HG03521 (cell line): ENCODE results near the gene MLXIP.
"Not testable (repeated sequence)": the region's sequence is repeated elsewhere in the genome, so short reads cannot be mapped to it uniquely, and the experiment has no call there.

ENCODE experiments used
- ATAC-seq: cut with Tn5 transposase; IDR thresholded peaks from one replicate; pipeline ENCODE4 v1.9.1; 2021; ENCODE audit warnings: mild to moderate bottlenecking, moderate library complexity; ENCODE audit not compliant: unreplicated experiment

Gene MLXIP

DNA sequence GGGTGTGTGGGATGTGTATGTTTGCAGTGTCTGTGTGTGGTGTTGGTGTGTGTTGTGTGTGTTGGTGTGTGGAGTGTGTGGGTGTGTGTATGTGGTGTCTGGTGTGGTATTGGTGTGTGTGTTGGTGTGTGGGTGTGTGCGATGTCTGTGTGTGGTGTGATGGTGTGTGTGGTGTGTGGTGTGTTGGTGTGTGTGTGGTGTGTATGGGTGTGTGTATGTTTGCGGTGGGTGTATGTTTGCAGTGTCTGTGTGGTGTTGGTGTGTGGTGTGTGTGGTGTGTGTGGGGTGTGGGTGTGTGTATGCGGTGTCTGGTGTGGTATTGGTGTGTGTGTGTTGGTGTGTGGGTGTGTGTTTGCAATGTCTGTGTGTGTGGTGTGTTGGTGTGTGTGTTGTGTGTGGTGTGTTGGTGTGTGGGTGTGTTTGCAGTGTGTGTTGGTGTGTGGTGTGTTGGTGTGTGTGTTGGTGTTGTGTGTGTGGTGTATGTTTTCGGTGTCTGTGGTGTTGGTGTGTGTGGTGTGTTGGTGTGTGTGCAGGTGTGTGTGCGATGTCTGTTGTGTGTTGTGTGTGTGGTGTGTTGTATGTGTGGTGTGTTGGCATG lies 15.7 kb downstream of the MLXIP start:
- no peak for ATAC-seq

DNA sequence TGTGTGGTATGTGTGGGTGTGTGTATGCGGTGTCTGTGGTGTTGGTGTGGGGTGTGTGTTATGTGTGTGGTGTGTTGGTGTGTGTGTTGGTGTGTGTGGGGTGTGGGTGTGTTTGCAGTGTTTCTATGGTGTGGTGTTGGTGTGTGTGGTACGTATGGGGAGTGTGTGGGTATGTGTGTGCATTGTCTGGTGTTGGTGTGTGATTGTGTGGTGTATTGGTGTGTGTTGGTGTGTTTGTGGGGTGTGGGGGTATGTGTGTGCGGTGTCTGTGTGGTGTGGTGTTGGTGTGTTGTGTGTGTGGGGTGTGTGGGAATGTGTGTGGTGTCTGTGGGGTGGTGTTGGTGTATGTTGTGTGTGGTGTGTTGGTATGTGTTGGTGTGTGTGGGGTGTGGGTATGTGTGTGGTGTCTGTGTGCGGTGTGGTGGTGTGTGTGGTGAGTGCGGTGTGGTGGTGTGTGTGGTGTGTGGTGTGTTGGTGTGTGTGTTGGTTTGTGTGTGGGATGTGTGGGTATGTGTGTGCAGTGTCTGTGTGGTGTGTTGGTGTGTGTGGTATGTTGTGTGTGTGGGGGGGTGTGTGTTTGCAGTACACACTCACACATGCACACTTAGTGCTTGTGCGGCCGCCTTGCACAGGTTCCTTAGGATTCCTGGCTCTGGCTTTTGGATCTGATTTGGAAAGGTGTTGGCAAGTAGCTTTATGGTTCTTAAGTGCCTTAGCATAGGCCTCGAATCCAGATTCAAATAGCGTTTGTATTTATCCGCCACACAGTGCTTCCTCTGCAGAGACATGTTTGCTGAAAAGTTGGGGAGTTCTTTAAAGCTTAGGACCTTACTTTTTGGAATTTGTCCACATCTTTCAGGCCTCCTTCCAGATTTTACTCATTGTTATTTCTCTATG lies 16.4 kb downstream of the MLXIP start:
- ATAC-seq, result no peak

DNA sequence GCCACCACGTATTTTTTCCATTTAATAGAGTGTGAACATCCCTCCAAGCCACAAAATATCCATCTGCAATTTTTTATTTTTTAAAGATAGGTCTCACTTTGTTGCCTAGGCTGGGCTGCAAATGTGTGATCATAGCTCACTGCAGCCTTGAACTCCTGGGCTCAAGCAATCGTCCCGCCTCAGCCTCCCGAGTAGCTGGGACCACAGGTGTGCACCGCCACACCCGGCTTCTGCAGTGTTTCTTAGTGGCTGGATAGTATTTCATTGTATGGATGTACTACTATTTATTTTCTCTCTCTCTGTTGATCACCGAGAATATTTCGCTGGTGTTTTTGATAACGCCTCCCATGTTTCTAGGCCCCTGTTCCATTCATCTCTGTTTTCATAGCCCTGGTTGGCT lies 17.5 kb downstream of the MLXIP start:
- no peak for ATAC-seq

DNA sequence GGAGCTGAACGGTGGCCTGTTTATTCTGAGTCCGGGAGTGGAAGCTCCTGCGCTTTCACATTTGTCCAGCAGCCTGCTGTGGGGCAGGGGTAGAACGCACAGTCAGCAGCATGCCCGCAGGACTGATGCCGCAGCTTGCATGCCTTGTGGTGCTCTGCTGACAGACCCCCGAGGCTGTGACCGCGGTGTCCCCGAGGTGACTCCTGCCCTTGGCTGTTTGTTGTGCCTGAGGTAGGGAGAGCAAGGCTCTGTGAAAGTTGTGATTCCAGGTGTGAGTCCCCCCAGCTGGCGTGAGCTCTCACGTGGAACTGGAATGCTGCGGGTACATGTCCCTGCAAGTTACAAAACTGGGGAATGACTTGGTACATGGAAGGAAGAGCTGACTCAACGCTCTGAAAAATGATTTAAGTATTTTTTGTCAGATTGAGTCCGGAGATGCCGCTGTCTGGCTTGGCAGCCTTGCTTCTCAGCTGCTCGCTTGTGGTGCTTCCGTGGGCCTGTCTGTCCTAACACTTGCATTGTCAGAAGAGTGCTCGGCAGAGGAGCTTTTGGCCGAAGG lies 18.1 kb downstream of the MLXIP start:
- ATAC-seq, result no peak

DNA sequence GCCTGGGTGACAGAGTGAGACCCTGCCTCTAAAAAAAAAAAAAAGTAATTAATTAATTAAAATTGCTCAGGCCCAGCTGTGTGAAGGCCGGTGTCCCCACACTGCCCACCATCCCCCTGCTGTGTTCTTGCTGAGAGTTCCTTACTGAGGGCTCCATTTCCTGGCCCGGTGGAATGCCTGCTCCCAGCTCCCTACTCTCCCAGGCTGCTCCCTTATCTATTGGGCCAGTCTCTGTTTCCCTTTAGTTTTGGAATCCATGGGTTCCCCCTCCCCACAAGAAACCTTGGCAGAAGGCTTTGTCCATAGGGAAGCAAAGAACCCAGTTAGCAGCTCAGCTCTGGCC lies 19.0 kb downstream of the MLXIP start:
- ATAC-seq, result no peak

DNA sequence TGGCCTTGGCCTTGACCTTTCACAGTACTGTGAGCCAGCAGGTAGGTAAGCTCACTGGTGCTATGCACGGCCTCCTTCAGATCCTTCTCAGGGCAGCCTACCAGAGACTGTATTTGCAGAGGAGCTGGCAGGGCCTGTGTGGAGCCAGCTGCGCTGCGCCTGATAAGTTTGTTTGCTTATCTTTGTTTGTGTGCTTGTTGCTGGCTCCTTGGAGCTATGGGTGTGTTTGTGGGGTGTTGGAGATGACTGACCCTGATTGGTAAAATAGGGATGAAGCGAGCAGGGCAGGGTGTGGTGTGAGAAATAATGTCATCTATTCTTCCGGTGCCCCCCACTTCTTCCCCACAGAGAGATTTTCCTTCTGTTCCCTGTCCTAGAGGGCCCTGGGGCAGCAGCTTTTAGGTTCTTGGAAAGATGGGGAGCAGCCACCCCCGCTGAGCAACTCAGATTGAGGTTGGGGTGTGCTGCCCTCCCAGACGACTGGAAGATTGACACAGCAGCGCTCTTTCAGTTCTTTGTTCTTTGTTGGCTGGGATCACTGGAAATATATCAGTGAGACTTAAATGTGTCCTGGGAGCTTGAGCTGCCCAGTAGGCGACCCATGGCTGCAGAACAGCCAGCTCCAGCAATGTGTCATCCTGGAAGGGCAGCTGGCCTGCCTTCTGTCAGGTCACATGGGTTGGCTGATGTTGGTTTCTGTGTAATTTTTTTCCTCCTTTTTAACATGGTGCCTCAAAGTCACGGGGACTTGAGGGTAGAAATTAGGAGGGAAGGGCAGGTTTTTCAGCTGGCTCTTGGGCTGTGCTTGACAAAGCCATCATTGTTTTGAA lies 19.6 kb downstream of the MLXIP start:
- ATAC-seq, result no peak

DNA sequence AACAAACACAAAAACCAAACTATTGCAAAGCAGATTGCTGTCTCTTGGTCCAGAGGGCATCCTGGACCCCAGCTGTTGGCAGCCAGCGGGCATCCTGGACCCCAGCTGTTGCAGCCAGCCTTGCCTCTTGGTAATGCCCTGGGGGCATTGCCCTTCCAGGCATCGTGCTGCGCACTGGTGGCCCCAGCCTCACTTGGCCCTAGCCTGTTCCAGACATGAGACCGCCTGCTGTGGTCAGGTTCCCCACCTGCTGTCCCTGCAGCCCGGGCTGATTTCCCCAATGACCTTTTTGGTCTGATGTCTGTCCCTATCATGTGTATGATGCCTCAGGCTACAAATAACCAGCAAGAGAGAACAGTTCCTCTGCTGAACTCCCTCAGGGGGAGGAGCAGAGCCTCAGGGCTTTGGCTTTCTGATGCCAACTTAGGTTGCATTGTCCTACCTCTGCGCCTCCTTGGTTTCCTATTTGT lies 20.8 kb downstream of the MLXIP start:
- no peak for ATAC-seq

DNA sequence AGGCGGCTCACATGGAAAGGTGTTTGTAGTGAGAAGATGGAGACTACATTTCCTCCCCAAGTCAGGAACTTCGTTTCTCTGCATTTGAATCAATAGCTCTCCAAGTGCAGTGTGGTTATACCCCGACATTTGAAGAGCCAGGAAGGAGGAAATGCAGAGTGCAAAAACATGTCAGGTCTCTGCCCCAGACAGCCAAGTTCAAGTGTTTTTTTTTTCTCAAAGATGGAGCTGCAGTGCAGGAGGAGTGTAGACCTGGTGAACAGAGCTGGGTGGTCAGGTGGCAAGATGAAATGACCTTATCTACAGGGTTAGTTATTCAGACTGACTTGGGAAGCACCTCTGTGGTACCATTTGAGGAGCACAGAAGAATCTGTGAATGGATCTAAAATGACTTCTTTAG lies 21.3 kb downstream of the MLXIP start:
- ATAC-seq, result no peak

DNA sequence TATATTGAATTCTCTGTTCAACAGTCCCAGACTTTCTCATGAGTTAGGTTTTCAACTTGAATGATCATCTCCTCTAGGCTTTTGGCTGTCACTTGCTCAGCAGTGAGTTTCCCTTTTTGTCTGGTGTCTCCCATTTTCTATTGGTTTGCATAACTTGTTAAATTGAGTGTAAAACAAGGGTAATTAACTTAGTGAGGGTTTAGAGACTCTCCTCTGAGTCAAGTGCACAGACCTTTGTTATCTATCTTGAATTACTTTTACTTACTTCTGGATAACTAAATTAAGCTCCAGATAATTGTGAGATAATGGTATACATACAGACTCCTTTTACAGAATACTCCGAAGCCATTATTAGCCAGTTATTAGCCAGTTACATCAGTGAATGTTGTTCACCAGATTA lies 22.0 kb downstream of the MLXIP start:
- ATAC-seq, result no peak

DNA sequence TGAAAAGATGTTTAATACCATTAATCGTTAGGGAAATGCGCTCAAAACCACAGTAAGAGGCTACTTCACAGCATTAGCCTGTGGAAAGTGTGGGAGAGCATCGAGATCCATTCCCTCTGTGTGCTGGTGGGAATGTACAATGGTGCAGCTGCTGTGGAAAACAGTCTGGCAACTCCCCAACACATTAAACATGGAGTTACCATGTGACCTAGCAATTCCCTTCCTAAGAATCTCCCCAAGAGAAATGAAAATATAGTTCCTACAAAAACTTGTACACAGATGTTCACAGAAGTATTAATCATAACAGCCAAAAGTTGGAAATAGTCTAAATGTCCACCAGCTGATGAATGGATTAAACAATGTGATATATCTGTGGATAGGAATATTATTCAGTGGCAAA lies 23.8 kb downstream of the MLXIP start:
- ATAC-seq, result no peak

DNA sequence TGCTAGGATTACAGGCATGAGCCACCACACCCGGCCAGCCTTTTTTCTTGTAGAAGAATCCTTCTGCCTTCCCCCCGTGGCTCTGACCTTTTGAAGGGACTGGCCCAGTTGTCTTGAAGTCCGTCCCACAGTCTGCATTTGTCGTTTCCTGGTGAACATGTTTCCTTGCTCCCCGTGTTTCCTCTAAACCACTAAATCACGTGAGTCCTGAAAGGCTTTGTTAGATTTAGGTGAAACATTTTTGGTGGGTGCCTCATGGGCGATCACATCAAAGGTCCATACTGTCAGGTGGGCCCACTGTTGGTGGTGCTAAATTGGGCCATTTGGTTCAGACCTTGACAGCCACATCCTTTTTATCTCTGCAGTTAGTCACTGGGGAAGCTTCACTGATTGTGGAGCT lies 26.3 kb downstream of the MLXIP start:
- ATAC-seq, result no peak

DNA sequence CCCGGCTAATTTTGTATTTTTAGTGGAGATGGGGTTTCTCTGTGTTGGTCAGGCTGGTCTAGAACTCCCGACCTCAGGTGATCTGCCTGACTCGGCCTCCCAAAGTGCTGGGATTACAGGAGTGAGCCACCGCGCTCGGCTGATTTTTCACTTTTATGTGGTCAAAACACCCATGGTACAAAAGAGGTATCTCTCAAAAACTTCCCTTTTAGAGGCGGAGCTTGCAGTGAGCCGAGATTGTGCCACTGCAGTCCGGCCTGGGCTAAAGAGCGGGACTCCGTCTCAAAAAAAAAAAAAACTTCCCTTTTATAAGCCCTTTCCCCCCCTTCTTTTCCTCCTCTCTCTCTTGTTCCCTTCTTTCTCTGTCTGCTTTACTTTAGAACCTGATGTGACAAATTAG lies 26.9 kb downstream of the MLXIP start:
- ATAC-seq, result not testable (repeated sequence)

DNA sequence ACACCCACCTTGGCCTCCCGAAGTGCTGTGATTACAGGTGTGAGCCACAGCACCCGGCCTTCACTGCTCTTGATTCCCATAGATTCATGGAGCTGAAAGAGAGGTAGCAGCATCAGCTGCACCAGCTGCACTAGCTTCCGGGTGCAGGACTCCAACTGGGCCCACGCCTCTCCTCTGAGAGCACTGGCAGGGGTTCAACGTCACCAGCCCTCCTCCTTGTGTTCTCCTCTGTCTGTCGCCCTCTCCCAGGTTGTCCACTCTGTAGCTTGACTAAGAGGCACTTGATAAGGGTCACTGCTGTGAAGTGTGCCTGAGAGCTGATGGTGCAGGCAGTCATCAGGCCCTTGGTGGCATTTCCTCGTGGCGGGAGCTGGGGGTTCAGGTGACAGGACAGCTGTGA lies 28.3 kb downstream of the MLXIP start:
- ATAC-seq, result no peak

DNA sequence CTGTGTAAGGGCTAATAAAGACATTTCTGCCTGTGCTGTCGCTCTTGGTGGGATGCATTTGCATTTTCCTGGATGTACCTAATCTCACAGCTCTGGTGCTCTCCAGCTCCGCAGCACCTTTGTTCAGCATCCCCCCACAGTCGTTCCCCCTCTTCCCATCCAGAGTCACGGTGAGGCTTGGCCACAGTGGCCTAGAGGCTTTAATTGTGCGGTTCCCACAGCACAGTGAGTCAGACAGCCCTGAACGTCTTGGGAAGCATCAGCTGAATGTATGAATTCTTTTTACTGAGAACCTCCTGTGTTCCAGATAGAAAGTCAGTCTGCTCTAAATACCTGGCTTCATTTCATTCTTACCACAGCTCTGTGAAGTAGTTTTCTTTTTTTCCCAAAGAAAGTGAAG lies 28.7 kb downstream of the MLXIP start:
- ATAC-seq, result no peak

DNA sequence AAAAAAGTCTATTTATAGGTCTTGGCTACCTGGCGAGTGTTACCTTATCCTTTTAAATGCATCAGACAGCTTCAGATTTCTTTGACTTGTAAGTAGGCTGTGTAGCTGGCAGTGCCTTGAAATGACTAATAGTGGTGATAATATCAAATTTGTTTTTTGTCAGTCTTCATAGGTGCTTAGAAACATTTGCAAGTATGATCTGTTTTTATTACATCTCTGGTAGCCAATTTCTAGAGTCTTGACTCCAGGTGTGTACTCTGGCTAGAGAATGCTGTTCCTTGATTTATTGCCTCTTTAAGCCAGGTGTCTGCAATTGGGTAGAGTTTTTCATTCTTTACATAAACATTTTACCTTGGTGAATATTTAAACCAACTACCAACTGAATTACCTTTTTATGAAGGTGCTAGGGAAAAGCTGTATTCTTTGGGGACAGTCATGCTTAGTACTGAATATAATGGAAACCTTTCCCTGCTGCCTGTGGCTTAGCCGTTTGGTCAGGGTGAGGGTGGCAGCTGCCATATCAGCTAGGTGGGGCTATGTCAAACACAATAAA lies 32.6 kb downstream of the MLXIP start:
- no peak for ATAC-seq

DNA sequence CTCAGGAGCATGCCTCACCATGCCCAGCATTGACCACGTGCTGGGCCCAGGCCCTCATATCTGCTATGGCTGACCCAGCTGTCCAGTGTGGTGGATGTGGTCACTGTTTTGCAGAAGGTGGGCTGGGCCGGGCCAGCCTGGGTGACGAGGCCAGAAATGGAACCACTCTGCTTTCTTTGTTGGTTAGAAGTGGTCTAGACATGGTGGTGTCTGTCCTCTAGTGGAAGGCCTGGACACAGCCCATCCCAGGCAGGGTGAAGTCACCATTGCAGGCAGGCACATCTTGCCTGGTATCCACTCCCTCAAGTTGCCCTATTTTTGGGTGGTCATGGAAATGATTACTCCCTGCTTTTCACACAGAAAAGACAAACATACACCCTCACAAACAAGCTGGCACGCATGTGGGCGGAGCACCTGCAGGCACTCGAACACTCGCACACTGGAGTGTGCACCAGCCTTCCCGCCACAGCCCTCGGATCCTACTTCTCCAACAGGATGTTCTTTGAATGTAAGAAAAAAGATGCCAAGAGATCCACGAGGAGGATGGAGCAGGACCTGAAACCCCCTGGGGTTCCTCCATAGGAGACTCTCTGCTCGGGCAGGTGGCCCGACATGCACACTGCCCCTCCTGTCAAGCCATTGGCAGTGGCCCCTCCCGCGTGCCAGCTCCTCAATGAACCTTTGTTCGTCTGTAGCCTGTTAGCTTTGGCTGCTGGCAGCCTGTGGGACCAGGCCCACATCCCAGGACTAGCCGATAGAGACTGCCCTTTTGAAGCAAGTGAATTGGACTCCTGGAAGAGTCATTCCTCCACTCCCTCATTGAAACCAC lies 38.4 kb downstream of the MLXIP start:
- ATAC-seq, result no peak

DNA sequence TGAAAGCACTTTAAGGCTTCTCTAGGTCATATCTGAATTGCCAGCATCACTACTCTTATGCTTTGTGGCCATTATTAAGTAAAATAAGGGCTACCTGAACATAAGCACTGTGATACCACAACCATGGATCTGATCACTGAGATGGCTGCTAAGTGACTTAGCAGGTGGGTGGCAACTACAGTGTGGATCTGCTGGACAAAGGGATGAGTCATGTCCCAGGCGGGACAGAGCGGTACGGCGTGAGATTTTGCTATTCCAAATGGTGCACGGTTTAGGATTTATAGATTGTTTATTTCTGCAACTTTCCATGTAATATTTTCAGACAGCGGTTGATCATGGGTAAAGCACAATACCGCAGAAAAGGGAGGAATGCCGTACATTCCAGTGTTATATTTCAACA lies 39.4 kb downstream of the MLXIP start:
- ATAC-seq, result no peak

DNA sequence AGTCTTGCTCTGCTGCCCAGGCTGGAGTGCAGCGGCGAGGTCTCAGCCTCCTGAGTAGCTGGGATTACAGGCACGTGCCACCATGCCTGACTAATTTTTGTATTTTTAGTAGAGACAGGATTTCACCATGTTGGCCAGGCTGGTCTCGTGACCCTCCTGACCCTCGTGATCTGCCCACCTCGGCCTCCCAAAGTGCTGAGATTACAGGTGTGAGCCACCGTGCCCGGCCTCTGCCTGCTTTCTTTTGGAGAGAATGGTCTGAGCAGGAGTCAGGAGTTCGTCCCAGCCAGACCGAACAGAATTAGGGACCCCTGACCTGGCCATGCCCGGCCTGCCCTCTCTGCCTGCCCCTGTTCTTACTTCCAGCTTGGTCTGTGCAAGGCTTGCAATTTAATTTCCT lies 42.8 kb downstream of the MLXIP start:
- ATAC-seq, result not testable (repeated sequence)

DNA sequence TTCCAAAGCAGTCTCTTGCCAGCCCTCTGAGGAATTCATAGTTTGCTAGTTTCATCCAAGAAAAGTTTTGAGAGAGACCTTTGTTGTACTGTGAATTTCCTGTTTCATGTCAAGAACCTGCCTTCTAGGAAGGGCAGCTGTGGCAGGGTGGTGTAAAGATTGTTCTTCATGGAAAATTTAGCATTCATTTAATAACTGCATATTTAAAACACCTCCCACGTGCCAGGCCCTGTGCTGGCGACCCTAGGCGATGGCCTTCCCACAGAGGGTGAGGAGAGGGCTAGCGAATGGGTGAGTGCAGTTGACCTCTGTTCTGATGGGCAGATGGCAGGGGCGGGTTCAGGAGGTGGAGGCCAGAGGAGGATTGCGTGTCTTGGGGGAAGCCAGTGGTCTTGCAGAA lies 43.2 kb downstream of the MLXIP start:
- ATAC-seq, result no peak

DNA sequence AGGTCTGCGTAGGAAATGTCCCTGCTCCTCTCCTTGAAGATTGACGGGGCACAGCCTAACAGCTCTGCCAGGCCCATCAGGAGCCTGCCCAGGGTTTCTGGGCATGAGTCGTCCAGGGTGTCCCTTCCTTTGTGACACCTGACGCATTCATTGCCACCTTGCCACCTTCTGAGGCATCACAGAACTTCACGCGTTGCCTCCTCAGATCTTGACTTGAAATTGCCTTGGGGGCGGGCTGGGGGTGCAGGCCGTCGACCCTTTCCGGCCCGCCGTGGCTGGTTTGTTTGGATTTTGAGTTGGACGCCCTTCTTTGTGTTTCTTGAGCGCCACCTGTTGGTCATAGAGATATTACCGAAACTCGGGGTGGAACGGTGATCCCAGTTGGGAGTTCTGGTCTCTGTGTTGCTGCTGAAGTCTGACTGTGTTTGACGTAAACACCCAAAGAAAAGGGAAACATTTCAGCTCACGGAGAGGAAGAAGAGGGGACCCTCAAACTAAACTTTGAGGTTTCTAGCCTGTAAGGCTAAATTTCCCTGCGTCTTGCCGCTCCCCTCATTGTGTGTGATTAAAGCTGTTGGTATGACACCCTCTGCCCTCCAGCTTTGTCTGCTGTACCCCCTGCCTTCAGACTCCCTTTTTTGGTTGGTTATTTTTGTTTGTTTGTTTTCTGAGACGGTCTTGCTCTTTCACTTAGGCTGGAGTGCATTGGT lies 44.6 kb downstream of the MLXIP start:
- no peak for ATAC-seq
